ENCODE results near the gene ERC2.

ERC2 gene

GRCh38 chr3:55765398-55765797, 702.9 kb downstream of the ERC2 start:
- Mint-ChIP-seq H3K27ac (no peak overlapping the region), H3K9me3 (no peaks in the 10 kb centered on the region), H3K4me3 (no peak overlapping the region), H3K4me1 (no peaks in the 10 kb centered on the region), H3K27me3 (no peaks in the 10 kb centered on the region), H3K36me3 (no peaks in the 10 kb centered on the region)
- no peak for DNase-seq
- CTCF ChIA-PET, result no interaction called here

- CTCF ChIA-PET, result no interaction called here
- no peaks in the 10 kb centered on the region for H3K9me3 Mint-ChIP-seq
- H3K36me3 Mint-ChIP-seq, result no peaks in the 10 kb centered on the region
- no peak overlapping the region for H3K4me3 Mint-ChIP-seq
- H3K4me1 Mint-ChIP-seq, result no peaks in the 10 kb centered on the region
- H3K27me3 Mint-ChIP-seq, result no peaks in the 10 kb centered on the region
- no peak for DNase-seq
- no peak overlapping the region for H3K27ac Mint-ChIP-seq
These were observed 711.3 kb downstream of the ERC2 start for GRCh38 chr3:55756976-55757375.

GRCh38 chr3:55755516-55756205, 712.6 kb downstream of the ERC2 start:
- Mint-ChIP-seq H3K9me3 (no peaks in the 10 kb centered on the region), H3K4me1 (no peaks in the 10 kb centered on the region), H3K4me3 (no peak overlapping the region), H3K36me3 (no peaks in the 10 kb centered on the region), H3K27me3 (no peaks in the 10 kb centered on the region), H3K27ac (no peak overlapping the region)
- DNase-seq, result no peak
- CTCF ChIA-PET, result no interaction called here

GRCh38 chr3:55752911-55753310, 715.4 kb downstream of the ERC2 start:
- CTCF ChIA-PET, result no interaction called here
- no peak for DNase-seq
- Mint-ChIP-seq H3K4me3 (no peak overlapping the region), H3K9me3 (peaks cover 2% of the 10 kb centered on the region), H3K27ac (no peak overlapping the region), H3K36me3 (no peaks in the 10 kb centered on the region), H3K27me3 (no peaks in the 10 kb centered on the region), H3K4me1 (no peaks in the 10 kb centered on the region)

- DNase-seq, result no peak
- peaks cover 2% of the 10 kb centered on the region for H3K9me3 Mint-ChIP-seq
- no peaks in the 10 kb centered on the region for H3K4me1 Mint-ChIP-seq
- no peaks in the 10 kb centered on the region for H3K36me3 Mint-ChIP-seq
- H3K27ac Mint-ChIP-seq, result no peak overlapping the region
- H3K4me3 Mint-ChIP-seq, result no peak overlapping the region
- H3K27me3 Mint-ChIP-seq, result no peaks in the 10 kb centered on the region
- CTCF ChIA-PET, result no interaction called here
These were observed 716.5 kb downstream of the ERC2 start for GRCh38 chr3:55751730-55752129.

GRCh38 chr3:55750525-55750924, 717.7 kb downstream of the ERC2 start:
- Mint-ChIP-seq H3K36me3 (no peaks in the 10 kb centered on the region), H3K4me3 (no peak overlapping the region), H3K27me3 (no peaks in the 10 kb centered on the region), H3K4me1 (no peaks in the 10 kb centered on the region), H3K27ac (no peak overlapping the region), H3K9me3 (peaks cover 2% of the 10 kb centered on the region)
- DNase-seq, result no peak
- CTCF ChIA-PET, result no interaction called here

- H3K9me3 Mint-ChIP-seq, result peaks cover 2% of the 10 kb centered on the region
- no peak overlapping the region for H3K4me3 Mint-ChIP-seq
- CTCF ChIA-PET, result no interaction called here
- H3K4me1 Mint-ChIP-seq, result no peaks in the 10 kb centered on the region
- no peaks in the 10 kb centered on the region for H3K27me3 Mint-ChIP-seq
- no peak overlapping the region for H3K27ac Mint-ChIP-seq
- no peaks in the 10 kb centered on the region for H3K36me3 Mint-ChIP-seq
- no peak for DNase-seq
These were observed 719.2 kb downstream of the ERC2 start for GRCh38 chr3:55749036-55749435.

- CTCF ChIA-PET, result interaction anchor here (1.2 kb wide), 1 partner anchor 1808 kb away, joined by 3 read pairs; no protein-coding TSS in a partner anchor
- Mint-ChIP-seq H3K27me3 (no peaks in the 10 kb centered on the region), H3K27ac (no peak overlapping the region), H3K9me3 (peaks cover 2% of the 10 kb centered on the region), H3K36me3 (no peaks in the 10 kb centered on the region), H3K4me1 (no peaks in the 10 kb centered on the region), H3K4me3 (no peak overlapping the region)
- DNase-seq, result no peak
These were observed 721.4 kb downstream of the ERC2 start for GRCh38 chr3:55746808-55747413.

- CTCF ChIA-PET, result no interaction called here
- H3K4me1 Mint-ChIP-seq, result no peaks in the 10 kb centered on the region
- H3K9me3 Mint-ChIP-seq, result no peaks in the 10 kb centered on the region
- H3K27ac Mint-ChIP-seq, result no peak overlapping the region
- H3K36me3 Mint-ChIP-seq, result no peaks in the 10 kb centered on the region
- H3K4me3 Mint-ChIP-seq, result no peak overlapping the region
- DNase-seq, result no peak
- H3K27me3 Mint-ChIP-seq, result no peaks in the 10 kb centered on the region
These were observed 725.5 kb downstream of the ERC2 start for GRCh38 chr3:55742832-55743136.

GRCh38 chr3:55742022-55742831, 726.0 kb downstream of the ERC2 start:
- no peaks in the 10 kb centered on the region for H3K4me1 Mint-ChIP-seq
- H3K4me3 Mint-ChIP-seq, result no peak overlapping the region
- no peak overlapping the region for H3K27ac Mint-ChIP-seq
- CTCF ChIA-PET, result no interaction called here
- no peaks in the 10 kb centered on the region for H3K9me3 Mint-ChIP-seq
- no peak for DNase-seq
- no peaks in the 10 kb centered on the region for H3K27me3 Mint-ChIP-seq
- no peaks in the 10 kb centered on the region for H3K36me3 Mint-ChIP-seq

GRCh38 chr3:55737186-55737585, 731.1 kb downstream of the ERC2 start:
- Mint-ChIP-seq H3K4me1 (no peaks in the 10 kb centered on the region), H3K27me3 (no peaks in the 10 kb centered on the region), H3K4me3 (no peak overlapping the region), H3K36me3 (no peaks in the 10 kb centered on the region), H3K9me3 (no peaks in the 10 kb centered on the region), H3K27ac (no peak overlapping the region)
- CTCF ChIA-PET, result no interaction called here
- DNase-seq, result no peak

GRCh38 chr3:55735976-55736375, 732.3 kb downstream of the ERC2 start:
- no peak overlapping the region for H3K27ac Mint-ChIP-seq
- H3K36me3 Mint-ChIP-seq, result no peaks in the 10 kb centered on the region
- no peaks in the 10 kb centered on the region for H3K9me3 Mint-ChIP-seq
- DNase-seq, result no peak
- H3K4me3 Mint-ChIP-seq, result no peak overlapping the region
- no peaks in the 10 kb centered on the region for H3K27me3 Mint-ChIP-seq
- CTCF ChIA-PET, result no interaction called here
- H3K4me1 Mint-ChIP-seq, result no peaks in the 10 kb centered on the region

- no peak overlapping the region for H3K4me3 Mint-ChIP-seq
These were observed 736.5 kb downstream of the ERC2 start for GRCh38 chr3:55731741-55732140.

GRCh38 chr3:55729546-55729945, 738.7 kb downstream of the ERC2 start:
- no peak overlapping the region for H3K27ac Mint-ChIP-seq
- no peaks in the 10 kb centered on the region for H3K9me3 Mint-ChIP-seq
- no peak overlapping the region for H3K4me3 Mint-ChIP-seq
- no peaks in the 10 kb centered on the region for H3K27me3 Mint-ChIP-seq
- no peaks in the 10 kb centered on the region for H3K4me1 Mint-ChIP-seq
- no peak for DNase-seq
- CTCF ChIA-PET, result no interaction called here
- no peaks in the 10 kb centered on the region for H3K36me3 Mint-ChIP-seq

More at GRCh38 chr3:55731741-55732140, 736.5 kb downstream of the ERC2 start:
- Mint-ChIP-seq H3K4me1 (no peaks in the 10 kb centered on the region), H3K9me3 (no peaks in the 10 kb centered on the region), H3K36me3 (no peaks in the 10 kb centered on the region), H3K27ac (no peak overlapping the region), H3K27me3 (no peaks in the 10 kb centered on the region)
- no peak for DNase-seq
- CTCF ChIA-PET, result no interaction called here

All from activated naive CD4-positive, alpha-beta T cell treated with anti-CD3 and anti-CD28 coated beads, Interleukin-2, amount 10 ng/mL, durations not matched to agents 7 days and 5 days (primary cell).